NCI-H345 treated with DMSO at 0.1 percent for 48 hours (cell line): ENCODE data around the gene GRID1.
"Not testable (repeated sequence)": the region's sequence is repeated elsewhere in the genome, so short reads cannot be mapped to it uniquely, and the experiment has no call there.

Experiments used
- DNase-seq: peaks from one replicate; lab custom pipeline; 2025; ENCODE audit not compliant: unreplicated experiment; lab: John Stamatoyannopoulos, UW

GRID1 gene

GRCh38 chr10:85978566-85979358 lies 387.8 kb downstream of the GRID1 start:
- no peak for DNase-seq

GRCh38 chr10:85977642-85978041 lies 389.0 kb downstream of the GRID1 start:
- no peak for DNase-seq

GRCh38 chr10:85976267-85976793 lies 390.3 kb downstream of the GRID1 start:
- no peak for DNase-seq

- no peak for DNase-seq
These were observed 395.1 kb downstream of the GRID1 start for GRCh38 chr10:85971494-85971893.

- no peak for DNase-seq
These were observed 399.0 kb downstream of the GRID1 start for GRCh38 chr10:85967594-85967993.

GRCh38 chr10:85961479-85962067 lies 405.0 kb downstream of the GRID1 start:
- DNase-seq: no peak

- no peak for DNase-seq
These were observed 405.5 kb downstream of the GRID1 start for GRCh38 chr10:85961073-85961472.

- DNase-seq: no peak
These were observed 407.4 kb downstream of the GRID1 start for GRCh38 chr10:85959239-85959638.

- no peak for DNase-seq
These were observed 415.7 kb downstream of the GRID1 start for GRCh38 chr10:85950921-85951320.

- DNase-seq: no peak
These were observed 419.8 kb downstream of the GRID1 start for GRCh38 chr10:85946713-85947326.

- no peak for DNase-seq
These were observed 430.4 kb downstream of the GRID1 start for GRCh38 chr10:85936161-85936560.

- no peak for DNase-seq
These were observed 432.0 kb downstream of the GRID1 start for GRCh38 chr10:85934586-85934985.

- DNase-seq: not testable (repeated sequence)
These were observed 436.6 kb downstream of the GRID1 start for GRCh38 chr10:85929993-85930392.

GRCh38 chr10:85927952-85928665 lies 438.5 kb downstream of the GRID1 start:
- DNase-seq: no peak

- DNase-seq: no peak
These were observed 439.6 kb downstream of the GRID1 start for GRCh38 chr10:85926986-85927385.

- DNase-seq: no peak
These were observed 440.5 kb downstream of the GRID1 start for GRCh38 chr10:85926136-85926535.

GRCh38 chr10:85925201-85925750 lies 441.3 kb downstream of the GRID1 start:
- DNase-seq: no peak

- DNase-seq: no peak
These were observed 442.1 kb downstream of the GRID1 start for GRCh38 chr10:85924382-85925102.

- no peak for DNase-seq
These were observed 444.1 kb downstream of the GRID1 start for GRCh38 chr10:85922356-85923129.

GRCh38 chr10:85921789-85922188 lies 444.8 kb downstream of the GRID1 start:
- DNase-seq: no peak
